Uterus (tissue), 2 donors: ENCODE data around the gene AGBL1.

Experiments
- POLR2A ChIP-seq, 2 donors: fragments of 450-650 bp; IDR thresholded peaks; one replicate each; pipeline ENCODE4 v1.6.1; 2016; ENCODE audit warnings: antibody characterized with exemption in 2 of 2, mild to moderate bottlenecking in 1 of 2, moderate library complexity in 1 of 2
- TF ChIP-seq, protein P1 (sequence below), 4 experiments: fragments of 200-600 bp in 2 of 4; fragments of 450-650 bp in 2 of 4; sonication (generic) in 2 of 4; IDR thresholded peaks; one replicate each; pipeline ENCODE4 v1.5.1; 2016 to 2019; ENCODE audit warnings: antibody characterized with exemption in 4 of 4, mild to moderate bottlenecking in 2 of 4, moderate library complexity in 1 of 4

DNA sequence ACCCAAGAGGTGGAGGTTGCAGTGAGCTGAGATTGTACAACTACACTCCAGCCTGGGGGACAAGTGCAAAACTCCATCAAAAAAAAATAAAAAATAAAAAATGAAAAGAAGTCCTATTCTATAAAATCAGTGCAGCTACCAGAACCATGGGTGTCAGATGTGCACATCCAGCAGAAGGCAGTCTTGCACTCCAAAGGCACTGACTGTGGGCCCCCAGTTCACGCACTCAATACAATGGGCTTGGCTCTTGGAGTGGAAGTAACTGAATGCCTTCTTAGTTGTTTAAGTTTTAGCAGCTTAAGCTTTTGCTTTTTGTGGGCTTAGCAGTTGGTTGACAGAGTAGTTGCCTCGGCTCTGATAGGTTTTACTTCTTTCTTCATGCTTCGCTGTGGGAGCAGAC lies 141.4 kb downstream of the AGBL1 start:
- TF ChIP-seq, protein P1, sequence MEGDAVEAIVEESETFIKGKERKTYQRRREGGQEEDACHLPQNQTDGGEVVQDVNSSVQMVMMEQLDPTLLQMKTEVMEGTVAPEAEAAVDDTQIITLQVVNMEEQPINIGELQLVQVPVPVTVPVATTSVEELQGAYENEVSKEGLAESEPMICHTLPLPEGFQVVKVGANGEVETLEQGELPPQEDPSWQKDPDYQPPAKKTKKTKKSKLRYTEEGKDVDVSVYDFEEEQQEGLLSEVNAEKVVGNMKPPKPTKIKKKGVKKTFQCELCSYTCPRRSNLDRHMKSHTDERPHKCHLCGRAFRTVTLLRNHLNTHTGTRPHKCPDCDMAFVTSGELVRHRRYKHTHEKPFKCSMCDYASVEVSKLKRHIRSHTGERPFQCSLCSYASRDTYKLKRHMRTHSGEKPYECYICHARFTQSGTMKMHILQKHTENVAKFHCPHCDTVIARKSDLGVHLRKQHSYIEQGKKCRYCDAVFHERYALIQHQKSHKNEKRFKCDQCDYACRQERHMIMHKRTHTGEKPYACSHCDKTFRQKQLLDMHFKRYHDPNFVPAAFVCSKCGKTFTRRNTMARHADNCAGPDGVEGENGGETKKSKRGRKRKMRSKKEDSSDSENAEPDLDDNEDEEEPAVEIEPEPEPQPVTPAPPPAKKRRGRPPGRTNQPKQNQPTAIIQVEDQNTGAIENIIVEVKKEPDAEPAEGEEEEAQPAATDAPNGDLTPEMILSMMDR (IDR thresholded peaks at IDR 0.05): no peak
- TF ChIP-seq POLR2A (IDR thresholded peaks at IDR 0.05): no peak
